Activated T-cell treated with anti-CD3 and anti-CD28 coated beads, Interleukin-2, amount 50 U/mL, for 4 hours (primary cell): ENCODE measurements around the gene TBRG1. TPM values are rescaled to one million over a fixed set of nuclear protein-coding genes. Genes with fewer than 3 reads are reported as not detected.

Experiments used
- ATAC-seq, 2 donors: fragments of 200-7000 bp; cut with Tn5 transposase; one replicate each; pipeline ENCODE4 v1.10.0; 2021
- DNase-seq: peaks from one replicate; pipeline ENCODE4 v3.0.0-alpha.2; 2020
- H3K27me3 Mint-ChIP-seq: one replicate; pipeline ENCODE4 v1.8.0; 2021; ENCODE audit warnings: low read depth, mixed read lengths
- H3K36me3 Mint-ChIP-seq: one replicate; pipeline ENCODE4 v1.8.0; 2022; ENCODE audit warnings: mixed read lengths; ENCODE audit not compliant: insufficient read depth
- H3K4me1 Mint-ChIP-seq: one replicate; pipeline ENCODE4 v1.8.0; 2021; ENCODE audit warnings: low read depth, mixed read lengths
- H3K4me3 Mint-ChIP-seq: one replicate; pipeline ENCODE4 v1.8.0; 2021; ENCODE audit warnings: mild to moderate bottlenecking, moderate library complexity, mixed read lengths
- H3K9me3 Mint-ChIP-seq: one replicate; pipeline ENCODE4 v1.8.0; 2021; ENCODE audit warnings: mixed read lengths
- total RNA-seq, 3 donors: library from RNA; stranded (reverse); gene quantifications; one replicate each; pipeline ENCODE4 v1.2.1, GENCODE V29; 2021

Gene TBRG1, protein sequence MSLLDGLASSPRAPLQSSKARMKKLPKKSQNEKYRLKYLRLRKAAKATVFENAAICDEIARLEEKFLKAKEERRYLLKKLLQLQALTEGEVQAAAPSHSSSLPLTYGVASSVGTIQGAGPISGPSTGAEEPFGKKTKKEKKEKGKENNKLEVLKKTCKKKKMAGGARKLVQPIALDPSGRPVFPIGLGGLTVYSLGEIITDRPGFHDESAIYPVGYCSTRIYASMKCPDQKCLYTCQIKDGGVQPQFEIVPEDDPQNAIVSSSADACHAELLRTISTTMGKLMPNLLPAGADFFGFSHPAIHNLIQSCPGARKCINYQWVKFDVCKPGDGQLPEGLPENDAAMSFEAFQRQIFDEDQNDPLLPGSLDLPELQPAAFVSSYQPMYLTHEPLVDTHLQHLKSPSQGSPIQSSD
- 10 to 100 TPM; 42.4 to 55.0 (median 44.9) TPM for total RNA-seq

DNA sequence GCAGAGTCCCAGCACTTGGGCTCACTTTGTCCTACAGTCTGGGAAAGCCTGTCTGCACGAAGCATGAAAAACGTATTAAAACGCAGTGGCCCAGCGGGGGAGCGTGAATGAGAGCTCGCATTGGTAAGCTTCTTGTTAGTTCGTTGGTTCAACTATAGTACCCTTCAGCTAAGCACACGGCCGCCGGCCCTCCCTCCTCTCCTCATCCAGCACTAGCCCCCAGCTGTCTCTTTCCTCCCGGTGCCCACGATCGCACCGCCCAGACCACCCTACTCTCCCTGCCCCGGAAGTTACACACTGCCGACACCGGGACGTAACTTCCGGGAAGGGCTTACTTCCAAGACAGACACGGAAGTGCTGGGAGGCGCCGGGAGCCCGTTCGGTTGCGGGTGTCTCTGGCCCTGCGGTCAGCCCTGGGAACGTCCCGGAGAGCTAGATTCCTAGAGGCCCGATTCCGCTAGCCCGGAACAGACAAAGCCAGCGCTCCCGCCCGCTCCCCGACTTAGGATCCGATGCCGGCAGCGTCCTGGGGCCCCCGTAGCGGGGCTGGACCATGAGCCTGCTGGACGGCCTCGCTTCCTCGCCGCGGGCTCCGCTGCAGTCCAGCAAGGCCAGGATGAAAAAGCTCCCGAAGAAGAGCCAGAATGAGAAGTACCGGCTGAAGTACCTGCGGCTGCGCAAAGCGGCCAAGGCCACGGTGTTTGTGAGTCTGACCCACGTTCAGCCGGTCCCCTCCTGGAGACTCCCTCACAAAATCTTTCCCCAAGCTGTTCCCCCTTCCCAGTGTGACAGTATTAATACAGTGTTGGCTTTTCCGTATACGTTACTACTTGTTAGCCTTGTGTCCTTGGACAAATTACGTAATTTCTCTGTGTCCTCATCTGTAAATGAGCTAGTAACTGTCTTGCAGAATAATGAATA is at the start of gene TBRG1:
TBRG1 (plus strand) TSS at position 334 of the 921 bp plus-strand sequence; CDS start at position 554, 220 bp downstream.
- H3K4me3 Mint-ChIP-seq: peak within 1 kb of the TSS; percentile 91
- peak; percentile 72 for DNase-seq
- peaks cover 9% of the 10 kb centered on the region for H3K27me3 Mint-ChIP-seq
- peak; percentile 99 for ATAC-seq
- no peaks in the 10 kb centered on the region for H3K9me3 Mint-ChIP-seq
- H3K4me1 Mint-ChIP-seq: peaks cover 26% of the 10 kb centered on the region
- peaks cover 18% of the 10 kb centered on the region for H3K36me3 Mint-ChIP-seq

DNA sequence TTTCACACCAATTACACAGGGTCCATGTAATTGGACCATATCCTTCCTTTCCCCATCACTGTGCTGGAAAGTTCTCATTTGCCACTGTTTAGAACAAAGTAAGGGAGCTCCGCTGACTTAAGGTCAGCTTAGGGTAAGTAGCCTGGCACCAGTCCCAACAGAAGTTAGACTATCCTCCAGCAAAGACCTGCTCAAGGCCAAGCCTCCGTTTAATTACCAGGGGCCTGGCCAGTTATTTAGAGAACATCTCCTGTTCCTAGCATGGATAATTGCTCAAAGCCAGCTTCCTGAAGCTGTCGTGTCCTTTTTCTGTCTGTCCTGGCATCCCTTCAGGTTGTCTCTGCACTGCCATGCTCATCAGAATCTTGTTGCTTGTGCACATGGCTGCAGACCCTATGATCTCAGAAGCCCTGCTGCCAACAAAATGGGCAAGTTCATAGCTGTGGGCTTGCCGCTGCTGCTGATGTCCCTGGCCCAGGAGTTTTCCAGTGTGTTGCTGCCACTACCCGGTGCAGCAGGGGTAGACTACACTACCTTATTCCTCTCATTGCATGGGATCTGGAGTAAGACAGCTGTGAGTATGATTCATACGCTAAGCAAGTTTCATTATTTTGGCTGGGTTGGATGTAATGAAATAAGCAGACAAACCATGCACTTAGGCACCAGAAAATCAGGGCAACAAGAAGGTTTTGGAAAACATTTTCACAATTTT is 44.8 kb upstream of the TBRG1 start:
- DNase-seq (no peak), ATAC-seq (no peak)
- peaks cover 3% of the 10 kb centered on the region for H3K27me3 Mint-ChIP-seq
- no peaks in the 10 kb centered on the region for H3K36me3 Mint-ChIP-seq
- no peaks in the 10 kb centered on the region for H3K9me3 Mint-ChIP-seq
- H3K4me3 Mint-ChIP-seq: no peak overlapping the region
- no peaks in the 10 kb centered on the region for H3K4me1 Mint-ChIP-seq

DNA sequence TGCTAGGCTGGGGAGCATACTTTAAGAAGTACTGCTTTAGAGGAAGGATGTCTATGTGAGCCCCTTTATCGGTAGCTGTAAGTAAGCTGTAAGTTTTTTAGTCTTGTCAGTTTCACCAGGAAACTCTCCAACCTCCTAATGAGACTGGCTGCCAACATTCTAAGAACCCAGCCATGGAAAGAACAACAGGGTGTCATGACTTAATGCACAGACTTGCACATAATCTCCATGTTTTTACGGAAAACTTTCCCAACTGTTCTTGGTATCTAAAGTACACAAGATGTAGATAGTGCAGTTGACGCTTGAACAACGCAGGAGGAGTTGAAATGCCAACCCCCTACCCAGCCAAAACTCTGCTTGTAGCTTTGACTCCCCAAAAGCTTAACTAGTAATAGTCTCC is 43.9 kb upstream of the TBRG1 start:
- no peaks in the 10 kb centered on the region for H3K4me1 Mint-ChIP-seq
- no peaks in the 10 kb centered on the region for H3K36me3 Mint-ChIP-seq
- no peak overlapping the region for H3K4me3 Mint-ChIP-seq
- H3K9me3 Mint-ChIP-seq: no peaks in the 10 kb centered on the region
- DNase-seq: no peak
- H3K27me3 Mint-ChIP-seq: peaks cover 3% of the 10 kb centered on the region
- ATAC-seq: no peak

DNA sequence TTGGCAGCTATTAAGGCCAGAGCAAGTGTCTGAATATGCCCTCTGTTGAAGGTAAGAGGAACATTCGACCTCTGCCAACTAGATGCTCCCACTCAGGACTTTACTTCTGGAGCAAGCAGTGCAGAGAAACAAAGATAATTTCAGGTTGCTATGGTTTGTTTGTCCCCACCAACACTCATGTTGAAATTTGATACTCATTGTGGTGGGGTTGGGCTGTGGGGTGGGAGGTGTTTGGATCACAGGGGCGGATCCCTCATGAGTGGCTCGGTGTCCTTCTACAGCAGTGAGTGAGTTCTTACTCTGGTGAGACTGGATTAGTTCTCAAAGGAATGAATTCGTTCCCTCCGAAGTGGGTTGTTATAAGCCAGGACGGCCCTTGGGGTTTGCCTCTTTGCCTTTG is 40.8 kb upstream of the TBRG1 start:
- ATAC-seq (no peak), DNase-seq (no peak)
- H3K4me1 Mint-ChIP-seq: no peaks in the 10 kb centered on the region
- H3K9me3 Mint-ChIP-seq: no peaks in the 10 kb centered on the region
- no peak overlapping the region for H3K4me3 Mint-ChIP-seq
- no peaks in the 10 kb centered on the region for H3K36me3 Mint-ChIP-seq
- peaks cover 3% of the 10 kb centered on the region for H3K27me3 Mint-ChIP-seq

DNA sequence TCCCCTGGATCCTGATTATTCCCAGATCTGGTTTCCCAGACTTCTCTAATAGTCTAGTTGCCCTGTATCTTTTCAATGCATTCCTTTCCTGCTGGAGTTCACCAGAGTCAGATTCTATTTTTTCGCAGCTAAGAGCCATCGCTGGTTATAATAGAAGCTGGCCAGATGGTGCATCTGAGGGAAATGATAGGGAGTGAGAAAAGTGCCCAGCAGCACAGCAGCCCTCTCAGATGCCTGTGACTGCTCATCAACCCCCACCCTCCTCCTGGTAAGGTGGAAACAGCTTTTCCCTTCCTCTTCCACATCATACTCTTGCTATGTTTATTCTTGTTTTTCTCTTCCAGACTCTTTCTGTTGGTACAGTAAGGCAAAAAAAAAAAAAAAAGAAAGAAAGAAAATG is 40.1 kb upstream of the TBRG1 start:
- Mint-ChIP-seq H3K9me3 (no peaks in the 10 kb centered on the region), H3K36me3 (no peaks in the 10 kb centered on the region), H3K4me3 (no peak overlapping the region), H3K27me3 (peaks cover 8% of the 10 kb centered on the region), H3K4me1 (no peaks in the 10 kb centered on the region)
- DNase-seq (no peak), ATAC-seq (no peak)

DNA sequence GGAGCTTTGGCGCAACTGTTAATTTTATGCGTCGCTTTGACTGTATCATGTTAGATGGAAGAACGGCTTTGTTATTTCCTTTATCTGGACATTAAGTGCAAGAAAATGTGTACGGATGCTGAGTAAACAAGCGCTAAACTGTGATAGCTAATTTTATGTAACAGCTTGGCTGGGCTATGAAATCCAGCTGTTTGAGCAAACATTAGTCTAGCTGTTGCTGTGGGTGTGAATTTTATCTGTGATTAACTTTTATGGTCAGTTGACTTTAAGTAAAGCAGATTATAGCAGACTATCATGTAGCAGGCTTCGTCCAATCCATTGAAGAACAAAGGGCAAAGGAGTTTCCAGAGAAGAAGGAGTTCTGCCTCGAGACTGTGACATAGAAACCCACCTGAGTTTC is 38.9 kb upstream of the TBRG1 start:
- Mint-ChIP-seq H3K4me3 (no peak overlapping the region), H3K27me3 (peaks cover 12% of the 10 kb centered on the region), H3K9me3 (no peaks in the 10 kb centered on the region), H3K36me3 (no peaks in the 10 kb centered on the region), H3K4me1 (no peaks in the 10 kb centered on the region)
- ATAC-seq (no peak), DNase-seq (no peak)

DNA sequence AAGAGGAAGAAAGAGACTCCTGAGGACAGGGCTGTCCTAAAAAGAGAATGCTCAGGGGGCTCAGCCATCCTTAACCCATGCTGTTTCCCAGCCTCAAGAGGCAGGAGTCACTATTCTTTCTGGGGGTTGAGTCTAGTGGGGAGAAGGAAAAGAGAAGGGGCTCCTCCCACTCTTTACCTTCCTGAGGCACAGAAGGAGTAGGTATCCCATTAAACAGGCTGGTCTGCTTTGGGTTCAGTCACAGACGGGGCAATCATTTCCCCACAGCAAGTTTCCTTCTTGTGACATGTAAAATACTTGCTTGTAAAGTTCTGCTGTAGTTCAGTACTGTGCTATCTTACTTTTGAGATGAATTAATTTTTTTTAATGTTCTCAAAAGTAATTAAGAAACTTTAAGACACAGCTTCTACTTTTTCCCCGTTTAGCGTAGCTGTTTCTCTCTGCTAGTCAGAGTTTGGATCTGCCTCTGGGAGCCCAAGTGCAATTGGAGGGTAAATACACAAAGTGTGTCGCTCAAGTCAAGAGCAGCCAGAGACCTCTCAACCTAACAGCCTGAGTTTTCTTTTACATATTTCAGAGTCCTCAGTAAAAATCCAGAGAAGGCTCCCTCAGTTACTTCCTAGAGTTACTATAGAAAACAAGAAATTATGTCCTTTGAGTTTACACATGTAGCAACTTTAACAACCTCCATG is 37.8 kb upstream of the TBRG1 start:
- no peak for DNase-seq
- no peak overlapping the region for H3K4me3 Mint-ChIP-seq

DNA sequence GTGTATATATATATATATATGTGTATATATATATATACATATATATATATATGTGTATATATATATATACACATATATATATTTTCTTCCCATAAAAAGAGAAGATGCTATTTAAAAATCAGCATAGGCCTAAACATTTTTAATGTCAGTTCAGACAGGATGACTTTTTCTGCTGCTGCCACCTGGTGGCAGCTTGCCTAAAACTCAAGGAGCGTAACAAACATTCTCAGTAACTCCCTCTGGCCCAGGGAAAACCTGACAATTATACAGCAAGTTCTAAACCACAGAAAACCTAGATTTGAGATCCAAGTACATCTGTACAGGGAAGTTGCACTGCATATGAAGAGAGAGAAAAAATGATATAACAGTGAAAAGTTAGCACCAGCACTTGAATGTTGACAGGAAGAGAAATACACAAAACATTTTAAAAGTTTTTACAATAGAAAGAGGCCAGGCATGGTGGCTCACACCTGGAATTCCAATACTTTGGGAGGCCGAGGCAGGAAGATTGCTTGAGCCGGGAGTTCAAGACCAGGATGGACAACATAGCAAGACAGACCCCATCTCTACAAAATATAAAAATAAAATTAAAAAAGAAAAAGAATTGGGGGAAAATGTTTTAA is 36.3 kb upstream of the TBRG1 start:
- no peaks in the 10 kb centered on the region for H3K9me3 Mint-ChIP-seq
- H3K4me3 Mint-ChIP-seq: no peak overlapping the region
- H3K27me3 Mint-ChIP-seq: peaks cover 16% of the 10 kb centered on the region
- no peaks in the 10 kb centered on the region for H3K4me1 Mint-ChIP-seq
- H3K36me3 Mint-ChIP-seq: no peaks in the 10 kb centered on the region
- ATAC-seq: no peak
- peak; percentile 25 for DNase-seq

More for the DNA sequence above, 37.8 kb upstream of the TBRG1 start:
- Mint-ChIP-seq H3K36me3 (no peaks in the 10 kb centered on the region), H3K9me3 (no peaks in the 10 kb centered on the region), H3K4me1 (no peaks in the 10 kb centered on the region), H3K27me3 (peaks cover 16% of the 10 kb centered on the region)
- no peak for ATAC-seq

DNA sequence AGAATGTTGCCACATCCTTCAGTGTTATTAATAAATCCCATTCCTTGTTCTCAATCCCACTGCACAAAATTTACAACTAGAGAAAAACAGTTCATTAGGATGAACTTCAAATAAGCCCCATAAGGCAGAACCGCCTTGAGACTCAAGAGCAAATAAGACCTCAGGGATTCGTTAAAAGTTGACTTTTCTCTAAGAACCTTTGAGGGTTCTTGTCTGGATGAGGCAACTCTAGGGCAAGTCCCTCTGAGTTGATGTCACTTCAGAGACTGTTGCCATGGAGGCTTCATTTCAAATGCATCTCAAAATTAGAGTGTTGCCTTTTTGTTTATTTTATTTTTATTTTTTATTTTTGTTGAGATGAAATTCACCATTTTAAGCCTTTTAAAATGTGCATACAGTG is 31.2 kb upstream of the TBRG1 start:
- Mint-ChIP-seq H3K27me3 (peaks cover 23% of the 10 kb centered on the region), H3K4me1 (no peaks in the 10 kb centered on the region), H3K9me3 (no peaks in the 10 kb centered on the region), H3K36me3 (no peaks in the 10 kb centered on the region), H3K4me3 (no peak overlapping the region)
- no peak for ATAC-seq
- no peak for DNase-seq

DNA sequence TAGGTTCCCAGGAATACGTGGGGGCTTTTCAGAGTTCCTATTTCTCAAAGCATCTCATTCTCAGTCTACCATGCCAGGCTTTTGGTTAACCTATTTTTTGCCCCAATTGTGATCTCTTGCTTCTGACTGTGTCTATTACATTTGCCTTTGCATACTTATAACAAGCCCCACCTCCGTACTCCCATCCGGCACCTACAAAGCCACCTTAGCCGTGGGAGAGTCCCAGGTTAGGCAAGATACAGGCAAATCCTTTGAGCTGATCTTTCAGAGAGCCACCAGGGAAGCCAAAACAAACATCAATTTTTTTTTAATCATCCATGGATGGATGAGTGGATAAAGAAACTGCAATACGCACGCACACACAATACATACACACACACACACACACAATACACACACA is 30.0 kb upstream of the TBRG1 start:
- Mint-ChIP-seq H3K36me3 (no peaks in the 10 kb centered on the region), H3K4me1 (no peaks in the 10 kb centered on the region), H3K4me3 (no peak overlapping the region), H3K27me3 (peaks cover 23% of the 10 kb centered on the region), H3K9me3 (no peaks in the 10 kb centered on the region)
- ATAC-seq (no peak), DNase-seq (no peak)

DNA sequence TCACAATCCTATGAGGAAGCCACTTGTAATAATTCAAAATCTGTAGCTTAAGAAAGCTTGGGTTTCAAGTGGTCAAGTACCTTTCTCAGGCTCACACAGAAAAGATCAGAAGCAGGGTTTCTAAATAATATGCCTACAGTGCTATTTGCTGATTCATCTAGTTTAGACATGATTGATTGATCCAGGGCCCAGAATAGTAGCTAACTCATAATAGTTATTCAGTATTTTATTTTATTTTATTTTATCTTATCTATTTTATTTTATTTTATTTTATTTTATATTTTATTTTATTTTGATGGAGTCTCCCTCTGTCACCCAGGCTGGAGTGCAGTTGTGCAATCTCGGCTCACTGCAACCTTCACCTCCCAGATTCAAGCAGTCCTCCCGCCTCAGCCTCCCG is 27.4 kb upstream of the TBRG1 start:
- Mint-ChIP-seq H3K27me3 (peaks cover 17% of the 10 kb centered on the region), H3K9me3 (no peaks in the 10 kb centered on the region), H3K4me1 (no peaks in the 10 kb centered on the region), H3K4me3 (no peak overlapping the region), H3K36me3 (no peaks in the 10 kb centered on the region)
- DNase-seq (no peak), ATAC-seq (no peak)

DNA sequence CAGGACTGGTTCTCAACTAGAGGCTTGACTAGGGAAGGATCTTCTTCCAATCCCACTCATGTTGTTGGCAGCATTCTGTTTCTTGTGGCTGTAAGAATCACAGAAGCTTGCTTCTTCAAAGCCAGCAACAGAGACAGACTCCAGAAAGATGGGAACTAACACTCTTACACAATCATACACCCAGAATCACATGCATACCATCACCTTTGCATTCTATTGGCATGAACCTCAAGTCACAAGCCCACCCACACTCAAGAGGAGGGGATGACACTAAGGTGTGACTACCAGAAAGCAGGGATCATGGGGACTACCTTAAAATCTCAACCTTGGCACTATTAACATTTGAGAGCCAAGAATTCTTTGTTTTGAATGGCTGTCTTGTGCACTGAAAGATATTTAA is 25.0 kb upstream of the TBRG1 start:
- Mint-ChIP-seq H3K27me3 (peaks cover 28% of the 10 kb centered on the region), H3K4me1 (no peaks in the 10 kb centered on the region), H3K36me3 (no peaks in the 10 kb centered on the region)

DNA sequence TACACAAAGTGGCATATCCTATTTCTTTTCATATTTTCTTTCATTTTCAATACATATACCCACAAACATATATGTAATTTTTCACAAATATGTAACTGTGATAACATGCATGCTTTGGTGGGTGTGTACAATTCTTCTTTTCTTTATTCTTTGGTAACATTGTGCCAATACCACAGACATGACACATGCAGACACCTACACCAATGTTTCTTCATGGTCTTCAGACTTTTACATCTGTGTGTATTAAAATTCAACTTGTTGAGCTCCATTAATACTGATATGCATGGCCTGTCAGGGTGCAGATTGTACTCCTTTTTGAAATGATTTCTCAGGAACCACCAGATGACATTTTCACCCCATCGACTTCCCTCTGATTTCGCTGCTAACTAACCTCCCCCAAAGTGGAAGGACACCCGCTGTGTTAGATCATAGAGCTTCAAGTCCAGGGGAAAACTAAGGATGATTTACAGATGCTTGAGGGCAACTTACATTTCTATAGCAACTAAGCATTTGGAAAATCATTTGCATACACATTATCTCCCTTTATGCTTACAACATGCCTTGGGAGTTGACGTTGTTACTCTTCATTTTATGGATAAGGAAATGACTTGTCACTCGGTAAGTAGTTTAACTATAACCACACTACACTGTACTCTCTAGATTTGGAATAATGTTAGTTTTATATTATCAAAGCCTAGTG is 21.9 kb upstream of the TBRG1 start:
- Mint-ChIP-seq H3K9me3 (no peaks in the 10 kb centered on the region), H3K36me3 (no peaks in the 10 kb centered on the region), H3K4me3 (no peak overlapping the region), H3K27me3 (peaks cover 21% of the 10 kb centered on the region), H3K4me1 (no peaks in the 10 kb centered on the region)
- DNase-seq: no peak
- no peak for ATAC-seq

More for the DNA sequence above, 25.0 kb upstream of the TBRG1 start:
- DNase-seq (no peak), ATAC-seq (no peak)
- Mint-ChIP-seq H3K4me3 (no peak overlapping the region), H3K9me3 (no peaks in the 10 kb centered on the region)
